Hepatocyte (in vitro differentiated cells): ENCODE data around the gene CLIP1. TPM values are rescaled to one million over a fixed set of nuclear protein-coding genes. Genes with fewer than 3 reads are reported as not detected.
"Not testable (repeated sequence)": the region's sequence is repeated elsewhere in the genome, so short reads cannot be mapped to it uniquely, and the experiment has no call there.

Experiments
- DNase-seq: peaks from one replicate; pipeline ENCODE4 v3.0.0-alpha.2; 2016; ENCODE audit warnings: low spot score
- H2AFZ ChIP-seq: fragments of 200-600 bp; sonication (generic); 2 replicates; pipeline ENCODE4 v1.6.0; 2016; ENCODE audit warnings: antibody characterized with exemption, mild to moderate bottlenecking
- H3K27ac ChIP-seq: fragments of 200-600 bp; sonication (generic); 2 replicates; pipeline ENCODE4 v1.5.1; 2016; ENCODE audit warnings: mild to moderate bottlenecking
- H3K27me3 ChIP-seq: fragments of 200-600 bp; sonication (generic); 2 replicates; pipeline ENCODE4 v1.6.1; 2016
- H3K36me3 ChIP-seq: fragments of 200-600 bp; sonication (generic); replicated peaks from 2 replicates; pipeline ENCODE4 v1.5.1; 2016; ENCODE audit warnings: low read depth; ENCODE audit not compliant: insufficient read depth
- H3K4me1 ChIP-seq: fragments of 200-600 bp; sonication (generic); 2 replicates; pipeline ENCODE4 v1.5.1; 2016; ENCODE audit warnings: mild to moderate bottlenecking, moderate library complexity; ENCODE audit not compliant: insufficient read depth
- H3K4me2 ChIP-seq: fragments of 200-600 bp; sonication (generic); 2 replicates; pipeline ENCODE4 v1.6.0; 2016
- H3K4me3 ChIP-seq: fragments of 200-600 bp; sonication (generic); 2 replicates; pipeline ENCODE4 v1.5.1; 2016; ENCODE audit warnings: mild to moderate bottlenecking
- H3K79me2 ChIP-seq: fragments of 200-600 bp; sonication (generic); 2 replicates; pipeline ENCODE4 v1.6.0; 2017; ENCODE audit warnings: mild to moderate bottlenecking
- H3K9me2 ChIP-seq: fragments of 200-600 bp; sonication (generic); replicated peaks from 2 replicates; pipeline ENCODE4 v1.6.0; 2017; ENCODE audit warnings: mild to moderate bottlenecking; ENCODE audit not compliant: insufficient read depth
- H3K9me3 ChIP-seq: fragments of 200-600 bp; sonication (generic); 2 replicates; pipeline ENCODE4 v1.5.1; 2016; ENCODE audit warnings: low read depth, mild to moderate bottlenecking
- H4K20me1 ChIP-seq: fragments of 200-600 bp; sonication (generic); 2 replicates; pipeline ENCODE4 v1.6.0; 2016; ENCODE audit warnings: mild to moderate bottlenecking; ENCODE audit not compliant: insufficient read depth, poor library complexity, severe bottlenecking
- CTCF ChIP-seq: fragments of 200-600 bp; sonication (generic); IDR thresholded peaks from 2 replicates; pipeline ENCODE4 v1.5.1; 2016; ENCODE audit warnings: antibody characterized with exemption, mild to moderate bottlenecking; ENCODE audit not compliant: poor library complexity
- EZH2 ChIP-seq: fragments of 200-600 bp; sonication (generic); IDR thresholded peaks from 2 replicates; pipeline ENCODE4 v1.6.1; 2016; ENCODE audit warnings: antibody characterized with exemption, mild to moderate bottlenecking, borderline replicate concordance
- EZH2phosphoT487 ChIP-seq: fragments of 200-600 bp; sonication (generic); IDR thresholded peaks from one replicate; pipeline ENCODE4 v1.6.1; 2018; ENCODE audit warnings: antibody characterized with exemption, mild to moderate bottlenecking, low read depth, moderate library complexity; ENCODE audit not compliant: unreplicated experiment, severe bottlenecking
- WGBS: methylation state at CpG from one replicate; pipeline ENCODE4 v1.1.6; 2016; ENCODE audit warnings: low lambda C conversion rate; ENCODE audit errors: missing lambda C conversion rate; 5-methylcytosine and 5-hydroxymethylcytosine counted together
- polyA plus RNA-seq: library from polyadenylated mRNA; unstranded; fragments of >200 nt; fragmentation: Nextera tagmentation; extraction: Ambion mirVana; gene quantifications from 2 replicates; pipeline ENCODE4 v1.2.1, GENCODE V29; 2016
- total RNA-seq: library from RNA; depleted of rRNA; stranded (reverse); fragments of >200 nt; gene quantifications from 2 replicates; pipeline ENCODE4 v1.2.3, GENCODE V29; 2014

Gene CLIP1
- total and polyA plus RNA-seq, 2 experiments from 2014 or later, result 38.0 to 45.2 TPM

- not testable (repeated sequence) for H3K4me2 ChIP-seq, H3K4me3 ChIP-seq, H3K27me3 ChIP-seq, H2AFZ ChIP-seq, DNase-seq, H3K4me1 ChIP-seq, H3K9me2 ChIP-seq, H4K20me1 ChIP-seq, H3K9me3 ChIP-seq, H3K27ac ChIP-seq, H3K79me2 ChIP-seq, H3K36me3 ChIP-seq
- 82% methylated on average over 6 of the region's 6 CpGs for WGBS
Observed at GRCh38 chr12:122446390-122446789, 23.9 kb upstream of the CLIP1 start.

- WGBS, result 90% methylated on average over 5 of the region's 5 CpGs
- not testable (repeated sequence) for H3K4me1 ChIP-seq, H3K4me2 ChIP-seq, H3K36me3 ChIP-seq, DNase-seq, H3K27me3 ChIP-seq, H2AFZ ChIP-seq, H3K9me2 ChIP-seq, H3K9me3 ChIP-seq, H4K20me1 ChIP-seq, H3K27ac ChIP-seq, H3K4me3 ChIP-seq, H3K79me2 ChIP-seq
Observed at GRCh38 chr12:122444071-122444470, 21.6 kb upstream of the CLIP1 start.

GRCh38 chr12:122438822-122439221 lies 16.4 kb upstream of the CLIP1 start:
- H3K79me2 ChIP-seq, H3K4me1 ChIP-seq, H3K9me2 ChIP-seq, H3K27ac ChIP-seq, H3K4me3 ChIP-seq, H3K4me2 ChIP-seq, DNase-seq, H2AFZ ChIP-seq, H3K27me3 ChIP-seq, H3K36me3 ChIP-seq, H4K20me1 ChIP-seq, H3K9me3 ChIP-seq: not testable (repeated sequence)
- 94% methylated on average over 8 of the region's 8 CpGs for WGBS

GRCh38 chr12:122437656-122438121 lies 15.2 kb upstream of the CLIP1 start:
- WGBS, result 82% methylated on average over 8 of the region's 8 CpGs
- no peak for DNase-seq
- H3K27ac ChIP-seq, result no peak overlapping the region
- no peaks in the 10 kb centered on the region for H3K9me3 ChIP-seq
- H3K4me1 ChIP-seq, result no peaks in the 10 kb centered on the region
- no peaks in the 10 kb centered on the region for H3K36me3 ChIP-seq
- H3K4me3 ChIP-seq, result no peak overlapping the region
- no peak overlapping the region for H2AFZ ChIP-seq
- H3K79me2 ChIP-seq, result no peaks in the 10 kb centered on the region
- H3K9me2 ChIP-seq, result no peaks in the 10 kb centered on the region
- no peaks in the 10 kb centered on the region for H3K27me3 ChIP-seq
- H3K4me2 ChIP-seq, result no peak overlapping the region
- no peaks in the 10 kb centered on the region for H4K20me1 ChIP-seq
- TF ChIP-seq EZH2phosphoT487 (no peak), EZH2 (no peak), CTCF (no peak)

GRCh38 chr12:122435186-122435585 lies 12.7 kb upstream of the CLIP1 start:
- no peaks in the 10 kb centered on the region for H3K4me1 ChIP-seq
- no peak overlapping the region for H3K4me2 ChIP-seq
- whole genome bisulfite sequencing, result 98% methylated on average over 4 of the region's 4 CpGs
- TF ChIP-seq EZH2phosphoT487, result no peak
- no peak for TF ChIP-seq EZH2
- TF ChIP-seq CTCF, result no peak
- H3K9me2 ChIP-seq, result no peaks in the 10 kb centered on the region
- no peaks in the 10 kb centered on the region for H3K9me3 ChIP-seq
- H3K27me3 ChIP-seq, result no peaks in the 10 kb centered on the region
- H3K79me2 ChIP-seq, result no peaks in the 10 kb centered on the region
- H3K27ac ChIP-seq, result no peak overlapping the region
- no peaks in the 10 kb centered on the region for H4K20me1 ChIP-seq
- H3K36me3 ChIP-seq, result no peaks in the 10 kb centered on the region
- DNase-seq, result no peak
- no peak overlapping the region for H2AFZ ChIP-seq
- no peak overlapping the region for H3K4me3 ChIP-seq

GRCh38 chr12:122429043-122429442 lies 6.6 kb upstream of the CLIP1 start:
- H2AFZ ChIP-seq, H3K4me2 ChIP-seq, H3K79me2 ChIP-seq, H3K27me3 ChIP-seq, DNase-seq, H3K4me1 ChIP-seq, H3K36me3 ChIP-seq, H3K4me3 ChIP-seq, H3K27ac ChIP-seq, H3K9me2 ChIP-seq, H4K20me1 ChIP-seq, H3K9me3 ChIP-seq: not testable (repeated sequence)
- WGBS, result 97% methylated on average over 5 of the region's 5 CpGs
